CD1c-positive myeloid dendritic cell (primary cell): ENCODE measurements around the gene RANBP10.

Source experiments
- DNase-seq: peaks from one replicate; pipeline ENCODE4 v3.0.0-alpha.2; 2016; ENCODE audit errors: extremely low spot score

The RANBP10 gene

DNA sequence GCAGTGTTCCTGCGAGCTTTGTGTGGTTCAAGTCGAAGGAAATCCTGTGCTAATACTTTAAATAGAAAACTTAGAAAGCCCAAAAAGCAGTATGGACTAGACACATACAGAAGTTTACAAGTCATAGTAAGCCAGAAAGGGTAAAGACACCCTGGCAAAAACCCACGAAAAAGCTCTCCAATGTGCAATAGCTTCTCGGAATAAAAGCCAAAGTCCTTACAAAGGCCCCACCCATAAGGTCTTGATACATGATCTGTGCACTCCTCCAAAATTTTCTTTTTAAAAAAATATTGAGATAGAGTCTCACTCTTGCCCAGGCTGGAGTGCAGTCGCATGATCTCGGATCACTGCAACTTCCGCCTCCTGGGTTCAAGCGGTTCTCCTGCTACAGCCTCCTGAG lies 129.4 kb downstream of the RANBP10 start:
- DNase-seq = no peak

- DNase-seq = no peak
These were observed 129.8 kb downstream of the RANBP10 start for GRCh38 chr16:67676516-67676915.

- no peak for DNase-seq
These were observed 130.4 kb downstream of the RANBP10 start for GRCh38 chr16:67675999-67676398.

GRCh38 chr16:67675579-67675935 lies 130.8 kb downstream of the RANBP10 start:
- no peak for DNase-seq

GRCh38 chr16:67674851-67675578 lies 131.3 kb downstream of the RANBP10 start:
- no peak for DNase-seq

GRCh38 chr16:67673712-67674580 lies 132.4 kb downstream of the RANBP10 start:
- DNase-seq = peak; percentile 90
